Duodenal mucosa (tissue), 2 donors: ENCODE results near the gene ST7.

Experiments used
- H3K27ac ChIP-seq: one replicate; pipeline ENCODE4 v1.7.0; 2013; ENCODE audit warnings: low read depth, low read length
- H3K27me3 ChIP-seq, 2 donors: one replicate each; pipeline ENCODE4 v1.7.0; 2013; ENCODE audit warnings: low read length in 2 of 2, control low read depth in 1 of 2; ENCODE audit not compliant: insufficient read depth in 2 of 2, control insufficient read depth in 1 of 2
- H3K36me3 ChIP-seq, 2 donors: one replicate each; pipeline ENCODE4 v1.7.0; 2013; ENCODE audit warnings: low read length in 2 of 2, control low read depth in 1 of 2; ENCODE audit not compliant: insufficient read depth in 2 of 2, control insufficient read depth in 1 of 2
- H3K4me1 ChIP-seq, 2 donors: one replicate each; pipeline ENCODE4 v1.7.0; 2013; ENCODE audit warnings: low read length in 2 of 2, control low read depth in 1 of 2; ENCODE audit not compliant: insufficient read depth in 2 of 2, control insufficient read depth in 1 of 2
- H3K4me3 ChIP-seq, 2 donors: one replicate each; pipeline ENCODE4 v1.7.0; 2013; ENCODE audit warnings: low read length in 2 of 2, low read depth in 1 of 2
- H3K9ac ChIP-seq, 2 donors: one replicate each; pipeline ENCODE4 v1.7.0; 2013; ENCODE audit warnings: low read length in 2 of 2, low read depth in 1 of 2
- H3K9me3 ChIP-seq, 2 donors: one replicate each; pipeline ENCODE4 v1.7.0; 2013; ENCODE audit warnings: low read length in 2 of 2, control low read depth in 1 of 2; ENCODE audit not compliant: control insufficient read depth in 1 of 2

Gene ST7

DNA sequence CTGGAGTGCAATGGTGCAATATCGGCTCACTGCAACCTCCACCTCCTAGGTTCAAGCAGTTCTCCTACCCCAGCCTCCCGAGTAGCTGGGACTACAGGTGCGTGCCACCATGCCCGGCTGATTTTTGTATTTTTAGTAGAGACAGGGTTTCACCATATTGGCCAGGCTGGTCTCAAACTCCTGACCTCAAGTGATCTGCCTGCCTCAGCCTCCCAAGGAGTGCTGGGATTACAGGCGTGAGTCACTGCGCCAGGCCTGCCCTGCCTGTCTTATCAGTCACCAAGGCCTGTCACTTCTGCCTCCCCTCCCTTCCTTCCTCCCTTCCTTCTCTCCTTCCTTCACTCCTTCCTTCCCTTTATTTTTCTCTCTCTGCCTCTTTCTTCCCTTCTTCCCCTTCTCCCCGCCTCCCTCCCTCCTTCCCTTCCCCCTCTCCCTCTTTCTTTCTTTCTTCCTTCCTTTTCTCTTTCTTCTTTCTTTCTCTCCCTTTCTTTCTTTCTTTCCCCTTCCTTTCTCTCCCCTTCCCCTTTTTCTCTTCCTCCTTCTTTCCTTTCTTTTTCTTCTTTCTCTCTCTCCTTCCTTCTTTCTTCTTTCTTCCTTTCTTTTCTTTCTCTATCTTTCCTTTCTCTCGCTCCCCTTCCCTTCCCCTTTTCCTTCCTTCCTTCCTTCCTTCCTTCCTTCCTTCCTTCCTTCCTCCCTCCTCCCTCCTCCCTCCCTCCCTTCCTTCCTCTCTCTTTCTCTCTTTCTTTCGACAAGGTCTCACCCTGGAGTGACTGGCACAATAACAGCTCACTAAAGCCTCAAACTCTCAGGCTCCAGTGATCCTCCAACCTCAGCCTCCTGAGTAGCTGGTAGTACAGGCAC, 3.1 kb upstream of the ST7 start:
- Histone ChIP-seq H3K4me3 (no peak overlapping the region), H3K4me1 (peaks cover 8 to 9% of the 10 kb centered on the region in 2 donors), H3K9me3 (no peaks in the 10 kb centered on the region), H3K27me3 (no peaks in the 10 kb centered on the region), H3K27ac (no peak overlapping the region), H3K9ac (no peak overlapping the region), H3K36me3 (no peaks in the 10 kb centered on the region)

DNA sequence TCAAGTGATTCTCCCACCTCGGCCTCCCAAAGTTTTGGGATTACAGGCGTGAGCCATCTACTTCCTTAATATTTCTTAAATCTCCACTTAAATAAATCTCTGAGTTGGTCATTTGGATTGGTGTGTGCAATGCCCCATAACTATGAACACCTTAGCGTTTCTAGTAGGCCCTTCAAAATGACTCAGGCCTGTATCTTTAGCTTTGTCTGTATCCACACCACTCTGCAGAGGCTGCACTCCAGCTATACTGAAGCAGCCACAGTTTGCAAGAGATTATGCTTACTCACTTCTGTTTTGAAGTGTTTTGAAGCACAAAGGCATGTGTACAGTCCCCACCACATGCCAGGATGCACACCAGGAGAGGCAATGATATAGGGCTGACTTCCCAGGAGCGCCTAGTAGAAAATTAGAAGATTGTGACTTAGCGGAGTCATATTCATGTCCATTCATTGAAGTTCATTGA, 2.4 kb upstream of the ST7 start:
- H3K27me3 ChIP-seq, result no peaks in the 10 kb centered on the region
- no peaks in the 10 kb centered on the region for H3K36me3 ChIP-seq
- no peak overlapping the region for H3K27ac ChIP-seq
- H3K9me3 ChIP-seq, result no peaks in the 10 kb centered on the region
- H3K4me3 ChIP-seq, result no peak overlapping the region
- no peak overlapping the region for H3K9ac ChIP-seq
- peaks cover 8 to 14% of the 10 kb centered on the region in 2 donors for H3K4me1 ChIP-seq

DNA sequence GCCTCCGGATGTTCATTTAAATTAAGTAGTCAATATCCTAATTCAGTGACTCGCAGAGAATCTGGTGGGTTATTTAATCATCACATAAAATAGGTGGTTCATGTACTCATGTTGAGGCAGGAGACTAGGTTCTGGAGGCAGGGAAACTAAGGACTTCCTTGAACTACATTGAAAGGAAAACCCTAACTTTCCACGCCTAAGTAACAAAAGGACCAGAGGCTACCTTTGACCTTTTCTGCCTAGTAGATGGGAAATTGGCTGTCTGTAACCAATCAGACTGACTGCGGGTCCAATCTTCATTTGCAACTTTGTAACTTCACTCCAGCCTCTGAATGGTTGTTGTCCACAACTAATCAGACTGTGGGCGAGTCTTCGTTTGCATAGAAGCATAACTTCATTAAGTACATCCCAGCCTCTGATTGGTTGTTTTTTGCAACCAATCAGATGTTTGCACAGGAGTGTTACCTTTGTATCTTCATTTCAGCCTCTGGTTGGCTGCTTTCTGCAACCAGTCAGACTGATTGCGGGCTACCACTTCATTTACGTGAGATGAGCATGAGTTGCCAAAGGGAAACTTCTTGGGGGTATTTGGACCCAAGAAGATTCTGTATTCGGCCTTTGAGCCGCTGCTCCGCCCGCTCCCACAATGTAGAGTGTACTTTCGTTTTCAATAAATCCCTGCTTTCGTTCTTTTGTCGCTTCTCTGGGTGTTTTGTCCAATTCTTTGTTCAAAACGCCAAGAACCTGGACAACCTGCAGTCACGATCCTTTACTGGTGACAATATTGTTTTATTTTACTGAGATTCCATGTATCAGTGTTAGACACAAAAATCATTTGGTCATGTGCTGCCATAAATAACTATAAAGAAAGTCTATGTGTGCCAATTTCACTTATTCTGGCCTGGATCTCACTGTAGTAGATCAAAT, 1.7 kb upstream of the ST7 start:
- Histone ChIP-seq H3K36me3 (no peaks in the 10 kb centered on the region), H3K27ac (no peak overlapping the region), H3K9me3 (no peaks in the 10 kb centered on the region), H3K27me3 (no peaks in the 10 kb centered on the region), H3K9ac (peak overlapping the region; percentile 42 to 52), H3K4me3 (peak overlapping the region; percentile 53 to 71), H3K4me1 (peaks cover 8 to 21% of the 10 kb centered on the region in 2 donors)

DNA sequence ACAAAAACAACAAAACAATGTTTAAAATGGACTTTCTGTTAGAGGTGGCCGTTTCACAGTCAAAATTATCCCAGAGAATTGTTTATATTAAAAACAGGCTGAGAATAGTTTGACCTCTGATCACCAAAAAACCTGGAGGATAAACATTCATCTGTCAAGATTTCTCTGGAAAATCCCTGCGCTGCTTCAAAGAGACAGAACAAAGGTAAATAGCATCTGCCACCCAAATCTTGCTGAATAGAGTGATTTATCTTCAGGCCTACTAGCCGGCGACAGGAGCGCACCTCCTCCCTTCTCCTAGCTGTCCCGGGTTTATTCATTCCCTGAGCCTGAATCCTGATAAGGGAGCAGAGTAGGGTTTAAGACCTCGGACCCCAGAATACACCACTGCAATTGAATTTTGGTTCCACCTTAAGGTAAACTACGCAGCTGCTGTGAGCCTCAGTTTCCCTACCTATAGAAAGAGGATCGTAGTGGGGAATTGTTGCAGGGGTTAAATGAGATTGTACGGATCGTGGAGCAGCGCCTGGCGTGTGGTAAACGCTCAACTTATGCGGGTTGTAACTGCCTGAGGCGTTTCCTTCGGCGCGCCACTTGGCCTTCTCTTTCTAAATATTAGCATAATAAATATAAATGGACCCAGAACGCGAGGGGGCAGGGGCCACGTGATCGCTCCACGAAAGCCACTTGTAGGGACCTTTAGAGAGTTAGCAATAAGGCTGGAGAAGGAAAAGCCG, 498 bp upstream of the ST7 start:
- H3K27me3 ChIP-seq, result no peaks in the 10 kb centered on the region
- H3K4me3 ChIP-seq, result peak overlapping the region; percentile 71 to 88
- peak overlapping the region; percentile 40 for H3K27ac ChIP-seq
- H3K4me1 ChIP-seq, result peaks cover 8 to 22% of the 10 kb centered on the region in 2 donors
- H3K9me3 ChIP-seq, result no peaks in the 10 kb centered on the region
- no peaks in the 10 kb centered on the region for H3K36me3 ChIP-seq
- peak overlapping the region; percentile 72 to 75 for H3K9ac ChIP-seq

DNA sequence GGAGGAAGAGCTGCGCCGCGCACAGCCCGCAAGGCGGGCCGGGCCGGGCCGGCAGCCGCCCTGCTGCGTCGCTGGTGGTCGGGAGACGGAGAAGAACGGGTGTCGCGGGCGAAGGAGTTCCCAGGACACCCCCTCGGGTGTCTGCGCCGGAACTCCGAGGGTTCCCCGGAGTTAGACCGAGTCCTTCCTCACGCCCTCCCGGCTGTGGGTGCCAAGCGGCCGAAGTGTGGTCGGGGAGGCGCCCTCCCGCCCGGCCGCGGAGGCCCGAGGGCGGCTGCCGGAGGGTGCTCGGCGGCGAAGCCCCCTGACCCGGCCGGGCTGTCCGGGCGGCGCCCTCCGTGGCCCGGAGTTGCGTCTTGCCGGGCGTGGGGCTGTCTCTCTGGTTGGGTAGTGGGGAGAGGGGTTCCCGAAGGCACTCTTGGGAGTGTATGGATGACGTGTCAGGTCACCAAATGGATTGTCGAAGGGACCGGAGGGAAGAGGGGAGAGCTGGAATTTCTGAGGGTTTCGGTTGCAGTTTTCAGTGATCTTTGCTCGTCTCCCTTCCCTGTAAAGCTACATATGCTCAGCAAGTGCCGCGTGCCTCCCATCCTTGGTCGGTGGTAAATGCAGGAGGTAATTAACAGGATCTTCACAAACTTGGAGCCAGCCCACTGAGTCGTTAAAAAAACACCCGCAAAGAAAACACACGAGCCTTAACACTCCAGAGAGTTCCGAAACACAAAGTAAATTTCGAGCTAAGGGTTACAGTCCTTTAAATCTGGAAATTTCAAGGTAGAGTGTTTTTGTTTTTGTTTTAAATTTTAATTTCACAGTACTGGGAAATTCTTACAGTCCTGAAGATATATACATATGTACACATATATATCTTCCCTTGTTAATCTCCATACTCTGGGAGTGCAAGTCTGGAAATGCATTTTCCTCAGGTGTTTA, 871 bp downstream of the ST7 start:
- Histone ChIP-seq H3K4me1 (peaks cover 8 to 22% of the 10 kb centered on the region in 2 donors), H3K9me3 (no peaks in the 10 kb centered on the region), H3K27me3 (no peaks in the 10 kb centered on the region)

DNA sequence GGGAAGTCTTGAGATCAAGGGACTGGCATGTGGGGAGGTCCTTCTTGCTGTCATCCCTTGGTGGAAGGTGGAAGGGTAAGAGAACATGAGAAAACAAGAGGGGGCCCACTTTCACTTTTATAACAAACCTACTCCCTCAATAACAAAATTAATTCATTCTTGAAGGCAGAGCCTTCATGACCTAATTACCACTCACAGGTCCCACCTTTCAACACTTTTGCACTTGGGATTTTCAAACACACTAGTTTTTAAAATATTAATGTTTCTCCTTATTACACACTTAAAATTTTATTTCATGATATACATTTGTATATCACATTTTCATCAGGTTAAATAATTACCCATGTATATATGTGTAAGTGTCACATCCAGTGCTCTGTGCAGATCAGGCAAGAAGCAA, 2.0 kb downstream of the ST7 start:
- no peaks in the 10 kb centered on the region for H3K9me3 ChIP-seq
- peak overlapping the region in 1 of 2 donors; percentile 83 for H3K4me3 ChIP-seq
- H3K4me1 ChIP-seq, result peaks cover 8 to 22% of the 10 kb centered on the region in 2 donors
- H3K27ac ChIP-seq, result no peak overlapping the region
- no peaks in the 10 kb centered on the region for H3K36me3 ChIP-seq
- no peaks in the 10 kb centered on the region for H3K27me3 ChIP-seq
- no peak overlapping the region for H3K9ac ChIP-seq

More for the DNA sequence above, 871 bp downstream of the ST7 start:
- Histone ChIP-seq H3K36me3 (no peaks in the 10 kb centered on the region), H3K27ac (peak overlapping the region; percentile 95), H3K4me3 (peak overlapping the region; percentile 72 to 83), H3K9ac (peak overlapping the region; percentile 43 to 92)

DNA sequence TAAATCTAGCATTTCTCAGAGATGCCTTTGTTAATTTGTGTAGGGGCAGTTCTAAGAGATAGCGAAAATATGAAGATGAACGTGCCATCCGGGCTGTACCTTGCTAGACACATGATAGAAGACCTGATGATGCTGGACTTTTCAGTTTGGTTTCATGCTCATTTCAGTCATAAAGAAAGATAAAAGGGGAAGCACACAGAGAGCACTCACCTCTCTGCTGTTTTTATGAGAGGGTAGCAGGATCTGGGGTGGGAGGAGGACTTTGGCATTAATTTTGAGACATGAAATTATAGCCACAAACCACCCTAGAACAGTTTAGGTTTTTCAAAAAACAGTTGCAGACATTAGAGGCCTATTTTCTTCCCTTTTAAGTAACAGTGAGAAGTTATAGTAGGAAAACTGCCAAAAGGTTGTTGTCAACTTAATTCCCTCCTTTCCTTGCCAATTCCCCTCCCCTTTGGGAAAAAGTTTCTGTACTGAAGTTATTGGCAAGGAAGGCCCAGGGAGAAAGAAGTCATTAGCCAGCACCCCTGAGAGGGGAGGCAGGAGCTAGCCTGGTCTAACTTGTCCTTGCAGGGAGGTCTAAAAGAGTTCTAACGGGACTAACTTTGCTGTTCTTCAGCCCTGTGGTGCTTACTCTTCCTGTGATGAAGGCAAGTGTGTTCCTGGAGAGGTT, 2.6 kb downstream of the ST7 start:
- H3K4me3 ChIP-seq, result no peak overlapping the region
- H3K9me3 ChIP-seq, result no peaks in the 10 kb centered on the region
- H3K27ac ChIP-seq, result no peak overlapping the region
- H3K27me3 ChIP-seq, result no peaks in the 10 kb centered on the region
- H3K9ac ChIP-seq, result no peak overlapping the region
- H3K4me1 ChIP-seq, result peaks cover 8 to 22% of the 10 kb centered on the region in 2 donors
- no peaks in the 10 kb centered on the region for H3K36me3 ChIP-seq

DNA sequence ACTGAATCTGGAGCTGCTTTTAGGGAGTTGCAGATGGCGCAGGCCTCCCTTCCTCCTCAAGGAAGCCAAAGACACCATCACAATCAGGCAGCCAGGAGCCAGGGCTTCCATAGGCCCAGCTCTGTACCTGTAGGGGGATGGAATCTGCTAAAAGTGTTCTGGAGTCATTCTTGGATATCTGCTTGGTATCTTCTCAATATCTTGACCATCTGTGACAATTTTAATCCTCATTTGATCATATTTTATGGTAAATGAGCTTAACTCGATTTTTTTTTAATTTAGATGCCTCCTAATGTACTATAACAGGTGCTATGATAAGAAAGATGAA, 3.1 kb downstream of the ST7 start:
- H3K27me3 ChIP-seq, result no peaks in the 10 kb centered on the region
- no peaks in the 10 kb centered on the region for H3K36me3 ChIP-seq
- peaks cover 8 to 22% of the 10 kb centered on the region in 2 donors for H3K4me1 ChIP-seq
- no peak overlapping the region for H3K27ac ChIP-seq
- H3K9me3 ChIP-seq, result no peaks in the 10 kb centered on the region
- H3K4me3 ChIP-seq, result no peak overlapping the region
- H3K9ac ChIP-seq, result no peak overlapping the region

DNA sequence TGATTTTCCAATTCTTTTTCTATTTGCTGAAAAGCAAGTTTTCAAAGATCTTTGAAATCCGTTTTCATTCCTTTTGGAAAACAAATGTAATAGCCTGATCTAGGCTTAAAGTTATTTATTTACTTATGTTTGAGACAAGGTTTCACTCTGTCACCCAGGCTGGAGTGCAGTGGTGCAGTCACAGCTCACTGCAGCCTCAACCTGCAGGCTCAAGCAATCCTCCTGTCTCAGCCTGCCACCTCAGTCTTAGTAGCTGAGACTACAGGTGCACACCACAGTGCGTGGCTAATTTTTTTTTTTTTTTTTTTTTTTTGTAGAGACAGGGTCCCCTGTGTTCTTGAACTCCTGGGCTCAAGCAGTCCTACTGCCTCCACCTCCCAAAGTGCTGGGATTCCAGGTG, 4.6 kb downstream of the ST7 start:
- H3K27ac ChIP-seq, result no peak overlapping the region

More for the DNA sequence above, 4.6 kb downstream of the ST7 start:
- no peak overlapping the region for H3K9ac ChIP-seq
- no peak overlapping the region for H3K4me3 ChIP-seq
- H3K27me3 ChIP-seq, result no peaks in the 10 kb centered on the region
- peaks cover 1 to 13% of the 10 kb centered on the region in 2 donors for H3K4me1 ChIP-seq
- H3K9me3 ChIP-seq, result no peaks in the 10 kb centered on the region
- no peaks in the 10 kb centered on the region for H3K36me3 ChIP-seq
